GM21447 (cell line): ENCODE data around the gene HSPG2.
"Not testable (repeated sequence)": the region's sequence is repeated elsewhere in the genome, so short reads cannot be mapped to it uniquely, and the experiment has no call there.

Experiments
- ATAC-seq: cut with Tn5 transposase; IDR thresholded peaks from one replicate; pipeline ENCODE4 v1.9.1; 2021; ENCODE audit not compliant: unreplicated experiment

HSPG2 gene

DNA sequence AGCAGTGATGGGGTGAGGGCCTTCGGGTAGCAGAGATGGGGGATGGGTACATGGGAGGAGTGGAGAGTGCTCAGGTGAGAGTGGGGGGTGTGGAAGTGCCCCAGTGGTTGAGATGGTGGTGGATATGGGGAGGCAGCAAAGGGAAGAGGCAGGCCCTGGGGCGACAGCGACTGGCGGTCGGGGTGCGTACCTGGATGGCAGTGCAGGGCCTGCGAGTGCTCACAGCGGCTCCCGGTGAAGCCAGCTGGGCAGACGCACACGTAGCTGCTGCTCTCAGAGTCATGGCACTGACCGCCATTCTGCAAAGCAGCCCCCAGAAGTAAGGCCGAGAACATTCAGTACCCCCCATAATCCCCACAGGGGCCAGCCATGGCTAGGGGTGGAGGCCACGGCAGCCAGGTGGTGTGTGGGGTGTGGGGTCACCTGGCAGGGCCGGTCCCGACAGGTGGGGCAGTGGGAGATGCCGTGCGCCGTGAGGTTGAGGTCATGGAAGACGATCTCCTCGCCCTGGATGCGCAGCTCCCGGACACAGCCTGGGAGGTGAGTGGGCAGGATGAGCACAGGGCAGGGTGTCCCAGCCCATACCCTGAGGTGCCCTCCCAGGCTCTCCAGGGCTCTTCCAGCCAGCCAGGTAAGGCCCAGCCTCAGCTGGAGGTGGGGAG, 106.2 kb downstream of the HSPG2 start:
- no peak for ATAC-seq

DNA sequence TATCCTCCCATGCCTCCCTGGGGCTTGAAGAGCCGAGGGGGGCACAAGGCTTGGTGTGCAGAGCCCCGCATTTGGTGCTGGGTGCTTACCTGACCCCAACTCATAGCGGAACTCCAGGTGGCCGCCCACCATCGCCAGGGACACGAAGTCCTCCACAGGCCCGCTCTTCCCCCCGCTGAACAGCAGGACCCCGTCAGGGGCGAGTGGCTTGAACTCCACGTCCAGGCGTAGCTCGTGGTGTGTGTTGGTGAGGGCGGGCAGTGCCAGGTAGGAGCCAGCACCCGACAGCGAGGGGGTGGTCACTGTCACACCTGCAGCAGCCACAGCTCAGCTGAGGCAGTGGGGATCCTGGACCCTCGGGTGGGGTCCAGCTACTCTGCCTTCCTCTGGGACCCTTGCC, 107.8 kb downstream of the HSPG2 start:
- no peak for ATAC-seq

GRCh38 chr1:21828506-21829210, 108.5 kb downstream of the HSPG2 start:
- no peak for ATAC-seq

DNA sequence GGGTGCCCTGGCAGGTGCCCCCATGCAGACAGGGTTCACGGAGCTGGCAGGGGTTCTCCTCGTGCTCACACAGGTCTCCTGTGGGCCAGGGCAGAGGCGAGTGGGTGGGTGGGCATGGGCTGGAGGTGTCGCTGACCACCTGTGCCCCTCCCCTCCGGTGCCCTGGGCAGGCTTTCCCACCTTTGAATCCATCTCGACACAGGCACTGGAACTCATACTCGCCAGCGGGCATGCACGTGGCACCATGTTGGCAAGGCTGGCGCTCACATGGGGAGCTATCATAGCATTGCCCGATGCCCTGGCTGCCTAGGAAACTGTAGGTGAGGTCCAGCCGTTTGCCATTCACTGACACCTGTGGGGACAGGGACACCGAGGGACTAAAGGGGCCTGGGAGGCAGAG, 109.0 kb downstream of the HSPG2 start:
- no peak for ATAC-seq

- no peak for ATAC-seq
These were observed 109.9 kb downstream of the HSPG2 start for GRCh38 chr1:21827141-21827679.

DNA sequence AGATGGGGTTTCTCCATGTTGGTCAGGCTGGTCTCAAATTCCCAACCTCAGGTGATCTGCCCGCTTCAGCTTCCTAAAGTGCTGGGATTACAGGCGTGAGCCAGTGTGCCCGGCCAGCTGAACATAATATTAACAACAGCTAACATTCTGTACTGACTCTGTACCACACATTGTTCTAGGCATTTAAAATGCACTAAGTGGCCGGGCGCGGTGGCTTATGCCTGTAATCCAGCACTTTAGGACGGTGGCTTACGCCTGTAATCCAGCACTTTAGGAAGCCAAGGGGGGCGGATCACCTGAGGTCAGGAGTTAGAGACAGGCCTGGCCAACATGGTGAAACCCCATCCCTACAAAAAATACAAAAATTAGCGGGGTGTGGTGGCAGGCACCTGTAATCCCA, 110.4 kb downstream of the HSPG2 start:
- ATAC-seq, result not testable (repeated sequence)

DNA sequence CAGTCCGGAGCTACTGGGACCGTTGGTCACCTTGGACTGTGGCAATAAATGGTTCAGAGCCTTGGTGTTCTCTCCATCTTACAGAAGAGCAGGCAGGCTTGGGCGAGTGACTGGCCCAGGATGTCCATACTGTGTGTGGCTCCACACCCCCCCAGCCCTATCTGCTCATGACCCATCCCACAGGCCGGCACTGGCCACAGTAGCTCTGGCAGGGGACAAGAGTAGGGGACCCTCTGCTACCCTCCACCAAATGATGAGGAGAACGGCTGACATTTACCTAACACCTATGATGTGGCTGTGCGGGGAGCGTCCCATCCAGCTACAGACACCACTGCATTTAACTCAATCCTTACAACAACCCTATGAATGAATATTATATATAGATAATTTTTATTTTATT, 111.7 kb downstream of the HSPG2 start:
- ATAC-seq, result no peak

- no peak for ATAC-seq
These were observed 112.2 kb downstream of the HSPG2 start for GRCh38 chr1:21824926-21825325.

GRCh38 chr1:21823980-21824702, 113.0 kb downstream of the HSPG2 start:
- no peak for ATAC-seq

DNA sequence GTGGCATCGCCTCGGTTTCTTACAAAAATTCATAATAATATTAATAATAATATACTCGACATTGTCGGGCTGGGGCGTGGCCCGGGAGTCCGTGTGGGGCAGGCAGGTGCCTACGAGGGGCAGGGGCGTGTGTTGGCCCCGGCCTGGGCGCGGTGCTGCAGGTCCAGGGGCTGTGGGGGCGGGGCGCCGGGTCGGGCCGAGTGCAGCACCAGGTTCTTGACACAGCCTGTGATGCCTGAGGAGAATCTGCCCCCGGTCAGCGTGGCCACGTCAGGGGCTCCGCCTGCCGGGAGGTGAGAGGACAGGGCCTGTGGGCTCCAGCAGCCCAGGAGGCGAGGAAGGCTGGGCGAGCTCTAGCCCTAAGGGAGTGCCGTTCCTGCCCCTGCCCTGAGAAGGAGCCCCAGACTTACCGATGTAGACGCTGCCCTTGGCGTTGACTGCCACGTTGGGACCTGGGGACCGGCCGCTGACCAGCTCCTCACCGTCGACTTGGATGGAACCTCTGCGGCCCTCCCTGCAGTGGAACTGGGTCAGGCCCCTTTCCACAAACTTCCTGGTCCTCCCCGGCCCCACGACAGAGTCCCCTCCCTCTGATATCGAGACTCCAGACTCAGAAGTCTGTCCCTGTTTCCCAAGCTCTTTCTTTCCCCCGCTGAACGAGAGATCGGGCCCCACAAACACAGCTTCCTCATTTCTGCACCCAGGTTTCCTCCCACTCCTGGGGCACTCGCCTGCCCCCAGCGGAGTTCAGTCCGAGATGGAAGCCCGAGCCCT, 113.7 kb downstream of the HSPG2 start:
- no peak for ATAC-seq

GRCh38 chr1:21822349-21822748, 114.8 kb downstream of the HSPG2 start:
- no peak for ATAC-seq

DNA sequence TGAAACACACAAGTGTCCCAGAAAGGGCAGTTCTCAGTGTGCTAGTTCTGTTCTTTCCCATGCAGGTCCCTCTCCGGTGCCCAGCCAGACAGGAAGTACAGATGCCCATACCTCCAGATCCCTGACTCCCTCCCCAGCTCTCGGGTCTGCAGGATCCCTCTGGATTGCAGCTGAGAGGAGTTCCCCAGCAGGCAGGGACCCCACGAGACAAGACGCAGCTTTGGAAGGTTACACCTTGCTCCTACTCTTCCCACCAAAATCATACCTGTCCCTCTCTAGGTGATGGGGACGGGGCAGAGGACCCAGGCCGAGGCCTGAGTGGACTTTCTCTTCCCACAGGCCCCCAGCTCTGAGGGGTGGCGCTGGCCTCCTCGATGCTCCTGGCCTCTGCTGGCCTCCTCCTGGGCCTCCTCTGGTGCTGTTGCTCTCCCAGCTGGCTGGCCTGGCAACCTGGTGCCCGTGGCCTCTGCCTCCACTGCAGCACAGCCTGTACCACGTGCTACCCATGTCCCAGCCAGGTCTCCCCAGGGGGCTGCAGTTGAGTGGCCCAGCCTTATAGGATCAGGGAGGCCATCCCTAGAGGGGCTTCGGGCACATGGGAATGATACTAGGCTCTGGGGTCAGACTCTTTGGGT, 115.6 kb downstream of the HSPG2 start:
- no peak for ATAC-seq

- no peak for ATAC-seq
These were observed 116.4 kb downstream of the HSPG2 start for GRCh38 chr1:21820597-21821232.

GRCh38 chr1:21818656-21819055, 118.5 kb downstream of the HSPG2 start:
- no peak for ATAC-seq

GRCh38 chr1:21816602-21817302, 120.4 kb downstream of the HSPG2 start:
- no peak for ATAC-seq

DNA sequence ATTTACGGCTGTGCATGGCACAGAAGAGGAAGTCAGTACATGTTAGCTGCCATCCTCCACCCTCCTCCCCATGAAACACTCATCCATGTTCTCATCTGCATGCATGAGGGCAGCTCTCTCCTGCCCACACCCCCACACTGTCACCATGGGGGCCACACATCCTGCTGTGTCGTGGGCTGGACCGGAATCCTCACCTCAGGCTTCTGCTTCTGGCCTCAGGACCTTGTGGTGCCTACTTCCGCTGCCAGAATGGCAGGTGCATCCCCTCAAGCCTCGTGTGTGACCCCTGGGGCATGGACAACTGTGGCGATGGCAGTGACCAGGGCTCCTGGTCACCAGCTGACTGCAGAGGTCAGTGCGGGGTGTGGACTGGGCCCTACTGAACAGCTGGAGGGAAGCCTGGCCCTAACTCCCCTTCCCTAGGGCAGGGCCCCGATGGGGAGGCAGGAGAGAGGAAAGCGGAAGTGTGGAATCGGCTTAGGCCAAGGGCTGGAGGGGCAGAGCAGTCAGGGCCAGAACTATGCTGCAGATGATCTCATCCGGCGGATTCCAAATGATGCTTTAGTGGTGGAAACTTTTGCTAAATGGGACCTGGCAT, 121.3 kb downstream of the HSPG2 start:
- ATAC-seq, result no peak

DNA sequence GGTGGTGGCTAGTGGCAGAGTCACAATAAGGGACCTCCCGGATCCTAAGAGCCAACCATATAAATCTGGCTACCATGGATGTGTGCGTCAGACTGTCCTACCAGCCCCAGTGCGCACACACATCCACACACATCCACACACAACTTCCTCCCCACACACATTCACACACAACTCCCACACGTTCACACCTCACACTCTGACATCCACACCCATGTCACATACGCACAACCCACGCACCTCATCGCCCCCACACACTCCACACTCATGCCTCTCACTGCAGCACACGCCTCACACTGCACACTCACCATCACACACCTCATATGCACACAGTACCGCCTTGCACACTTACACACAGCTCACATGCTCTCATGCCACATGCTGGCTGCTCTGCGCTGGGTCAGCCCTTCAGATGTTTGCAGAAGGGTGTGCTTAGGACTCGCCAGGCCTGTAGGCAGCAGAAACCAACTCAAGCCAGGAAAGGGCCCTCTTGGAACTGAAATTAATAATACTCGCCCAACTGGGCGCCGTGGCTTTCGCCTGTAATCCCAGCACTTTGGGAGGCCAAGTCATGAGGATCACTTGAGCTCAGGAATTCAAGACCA, 122.0 kb downstream of the HSPG2 start:
- no peak for ATAC-seq

GRCh38 chr1:21814241-21814918, 122.7 kb downstream of the HSPG2 start:
- ATAC-seq, result no peak
